ENCODE measurements around the gene MRTFB.
"Not testable (repeated sequence)": the region's sequence is repeated elsewhere in the genome, so short reads cannot be mapped to it uniquely, and the experiment has no call there.

The MRTFB gene

DNA sequence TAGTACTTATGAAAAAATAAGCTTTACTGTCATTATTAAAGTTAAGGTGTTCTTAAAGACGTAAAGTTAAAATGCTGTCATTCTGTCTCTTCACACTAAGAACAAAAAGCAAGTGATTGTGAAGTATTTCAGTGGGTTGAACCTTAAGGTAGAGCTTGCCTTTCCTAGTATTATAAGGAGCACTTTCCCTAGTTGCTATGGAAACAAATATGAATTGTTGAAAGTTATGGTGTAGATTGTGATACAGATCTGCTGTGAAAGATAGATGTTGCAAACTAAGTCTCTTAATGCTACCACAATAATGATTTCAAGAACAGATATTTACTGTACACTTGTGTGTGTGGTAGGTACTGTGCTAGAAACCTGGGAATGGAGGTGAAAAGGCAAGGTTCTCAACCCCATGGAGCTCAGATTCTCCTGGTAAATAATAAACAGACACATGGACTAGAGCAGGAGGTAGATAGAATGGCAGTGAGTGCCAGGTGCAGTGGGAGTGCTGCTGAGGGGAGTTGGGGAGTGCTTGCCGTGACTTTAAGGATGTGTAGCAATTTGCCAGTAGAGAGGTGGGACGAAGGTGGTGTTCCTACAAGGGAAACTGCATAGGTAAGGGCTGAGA, 34.7 kb downstream of the MRTFB start:
- no peak for DNase-seq

DNA sequence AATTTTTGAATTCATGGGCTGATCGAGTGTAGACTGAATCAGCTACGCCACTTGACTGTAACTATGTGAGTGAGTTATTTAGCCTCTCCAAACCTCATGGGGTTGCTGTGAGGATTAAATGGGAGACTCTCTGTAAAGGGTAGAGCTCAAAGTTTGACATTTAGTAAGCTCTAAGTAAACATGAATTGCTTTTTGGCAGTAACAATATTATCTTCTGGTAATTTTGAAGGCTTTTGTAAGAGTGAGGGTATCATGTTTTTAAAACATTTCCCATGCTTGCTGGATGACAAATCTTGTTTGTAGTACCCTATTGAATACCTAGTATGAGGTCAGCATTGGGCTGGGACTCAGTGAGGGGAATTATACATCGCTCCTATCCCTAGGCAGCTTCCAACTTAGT, 35.3 kb downstream of the MRTFB start:
- no peak for DNase-seq

DNA sequence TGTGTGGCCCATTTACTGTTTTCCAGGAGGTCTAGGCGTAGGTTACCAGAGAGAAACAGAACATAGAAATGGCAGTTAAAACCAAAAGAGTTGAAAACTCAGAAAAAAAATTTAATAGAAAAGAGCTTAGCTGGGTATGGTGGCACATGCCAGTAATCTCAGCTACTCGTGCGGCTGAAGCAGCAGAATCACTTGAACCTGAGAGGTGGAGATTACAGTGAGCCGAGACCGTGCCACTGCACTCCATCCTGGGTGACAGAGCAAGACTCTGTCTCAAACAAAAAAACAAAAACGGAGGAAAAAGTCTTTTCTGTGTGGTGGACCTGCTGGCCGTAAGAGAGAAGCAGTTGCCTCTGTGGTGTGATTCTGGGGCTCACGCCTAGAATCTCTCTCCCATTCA, 35.8 kb downstream of the MRTFB start:
- DNase-seq = no peak

DNA sequence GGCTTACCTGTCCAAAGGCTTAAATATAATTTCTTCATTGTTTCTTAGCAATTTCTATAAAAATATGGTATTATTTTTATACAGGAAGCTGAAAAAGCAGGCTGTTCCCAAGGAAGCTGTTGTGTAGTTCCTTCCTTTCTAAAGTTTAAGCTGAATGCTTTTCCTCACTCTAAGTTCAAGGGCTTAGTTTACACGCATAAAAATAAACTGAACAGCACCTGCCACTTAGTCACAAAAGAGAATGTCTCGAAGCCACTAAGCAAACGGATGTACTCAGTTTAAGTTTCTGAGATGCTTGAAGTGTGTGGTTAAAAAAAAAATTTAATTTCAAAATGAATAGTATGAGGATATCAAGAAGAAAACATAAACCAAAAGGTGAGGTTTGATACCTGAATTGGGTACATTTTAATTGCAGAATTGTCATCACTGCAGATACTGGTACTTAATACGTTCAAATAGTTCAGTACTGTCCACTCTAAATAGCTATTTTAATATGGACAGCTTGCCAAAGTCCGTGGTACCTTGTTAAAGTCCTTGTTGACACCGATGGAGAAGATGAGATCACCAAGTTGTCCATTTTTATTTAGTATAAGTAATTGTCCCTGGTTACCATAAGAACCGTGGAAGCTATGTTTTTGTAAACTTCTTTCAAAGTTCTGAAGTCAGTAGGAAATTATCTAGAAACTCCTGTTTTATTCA, 38.1 kb downstream of the MRTFB start:
- DNase-seq = peak; percentile 8

DNA sequence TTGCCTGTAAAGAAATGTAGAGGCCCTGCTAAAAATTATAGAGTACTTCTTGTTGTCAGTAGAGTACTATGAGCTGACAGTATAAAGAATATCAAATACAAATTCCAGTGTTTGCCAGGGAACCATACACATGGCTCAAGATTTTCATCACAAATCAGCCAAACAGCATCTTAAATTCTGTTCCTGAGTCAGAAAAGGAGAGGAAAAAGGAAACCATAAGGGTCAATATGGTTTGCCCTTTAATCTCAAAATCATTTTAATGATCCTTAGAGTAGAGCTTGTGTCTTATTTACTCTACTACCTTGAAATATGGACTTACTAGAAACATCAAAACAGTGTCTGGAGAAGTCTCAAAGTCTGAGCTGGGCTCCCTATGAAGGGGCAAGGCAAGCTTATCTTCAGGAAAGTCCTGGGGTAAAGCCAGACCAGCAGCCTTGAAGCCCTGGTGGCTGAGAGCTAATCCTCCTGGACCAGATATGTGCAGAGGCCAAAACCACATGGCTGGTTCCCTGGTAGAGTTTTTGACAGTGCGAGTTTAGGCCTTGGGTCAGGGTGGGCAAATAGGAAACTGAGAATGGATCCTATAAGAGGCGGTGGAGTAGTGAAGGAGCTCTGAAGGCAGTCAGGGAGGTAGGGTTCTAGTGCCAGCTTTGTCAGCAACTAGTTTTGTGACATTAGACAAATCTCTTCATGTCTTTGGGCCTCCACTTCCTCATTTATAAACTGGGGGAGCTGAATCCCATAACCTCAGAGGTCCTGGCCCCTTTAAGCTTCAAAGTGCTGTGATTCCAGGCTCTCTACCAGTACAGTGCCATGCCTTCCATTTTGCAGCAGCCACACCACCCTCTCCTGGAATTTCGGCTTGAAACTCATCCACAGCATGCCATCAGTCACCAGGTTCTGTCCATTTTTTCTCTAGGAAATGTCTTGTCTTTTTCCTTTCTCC, 38.9 kb downstream of the MRTFB start:
- DNase-seq = no peak

DNA sequence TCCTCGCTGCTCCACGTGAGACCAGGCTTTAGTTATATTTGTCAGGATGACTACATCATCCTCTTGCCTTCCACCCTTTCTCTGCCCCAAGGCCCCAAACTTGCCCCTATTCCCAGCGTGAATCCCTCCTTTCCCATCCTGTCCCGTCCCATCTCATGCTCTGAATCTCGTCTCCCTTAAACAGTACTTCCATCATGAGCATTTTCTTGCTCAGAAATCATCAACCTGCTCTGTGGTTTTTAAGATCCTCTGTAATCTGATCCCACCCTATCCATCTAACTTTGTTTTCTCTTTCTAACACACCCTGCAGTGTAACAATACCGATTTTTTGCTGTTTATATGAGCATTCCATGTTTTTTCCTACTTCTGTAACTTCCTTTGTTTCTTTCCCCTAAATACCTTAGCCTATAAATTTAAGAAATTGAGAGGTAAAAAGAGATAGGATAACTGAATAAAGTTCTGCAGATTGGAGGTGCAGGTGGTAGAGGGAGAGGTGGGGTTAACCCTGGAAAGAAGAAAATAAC, 39.7 kb downstream of the MRTFB start:
- DNase-seq = no peak

DNA sequence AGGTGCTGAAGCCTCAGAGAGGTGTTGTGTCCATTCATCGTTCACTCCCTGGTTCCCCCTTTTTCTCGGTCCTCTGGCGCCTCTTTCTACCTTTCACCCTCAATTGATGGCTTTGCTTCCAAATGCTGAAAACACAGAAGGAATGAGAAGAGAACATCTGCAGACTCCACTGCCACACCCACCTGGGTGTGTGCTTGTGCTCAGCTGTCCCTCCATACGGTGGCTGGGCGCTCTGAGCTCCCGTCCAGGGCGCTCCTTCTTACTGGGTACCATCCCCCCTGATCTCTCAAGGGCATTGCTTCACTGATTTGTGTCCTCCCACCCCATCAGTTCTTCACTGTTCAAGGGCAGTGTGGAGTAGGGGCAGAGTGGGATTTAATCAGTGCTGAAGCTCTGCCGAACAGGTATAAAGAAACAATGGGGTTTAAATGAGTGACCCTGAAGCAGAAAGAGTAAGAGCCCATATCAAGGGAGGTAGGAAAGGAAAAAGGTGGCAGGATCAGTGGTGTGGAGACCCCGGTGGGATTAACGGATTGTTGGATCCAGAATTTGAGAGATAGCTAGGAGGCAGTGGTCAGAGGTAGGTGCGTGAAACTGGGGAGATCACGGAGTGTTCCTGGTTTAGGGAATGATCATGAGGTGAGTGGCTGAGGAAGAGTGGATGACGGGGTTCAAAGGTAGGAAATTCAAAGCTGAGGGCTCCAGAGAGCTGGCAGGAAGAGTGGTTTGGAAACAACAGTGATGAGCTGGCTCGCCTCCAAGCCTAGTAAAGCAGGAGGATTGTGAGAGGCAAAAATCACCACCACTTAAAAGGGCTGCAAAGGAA, 40.8 kb downstream of the MRTFB start:
- peak; percentile 72 for DNase-seq

DNA sequence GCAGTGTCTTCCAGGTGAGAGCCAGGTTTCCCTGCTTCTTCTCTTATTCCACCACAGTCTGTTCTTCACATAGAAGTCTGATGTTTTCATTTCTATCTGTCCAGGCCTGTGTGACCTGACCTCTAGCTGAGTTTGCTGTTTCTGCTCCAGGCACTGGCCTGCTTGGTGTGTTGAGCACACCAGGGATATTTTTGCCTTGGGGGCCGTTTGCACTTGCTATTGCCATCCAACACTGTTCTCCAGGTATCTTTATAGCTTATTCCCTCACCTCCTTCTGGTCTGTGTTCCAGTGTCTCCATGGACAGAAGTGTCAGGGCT, 41.4 kb downstream of the MRTFB start:
- DNase-seq = no peak

DNA sequence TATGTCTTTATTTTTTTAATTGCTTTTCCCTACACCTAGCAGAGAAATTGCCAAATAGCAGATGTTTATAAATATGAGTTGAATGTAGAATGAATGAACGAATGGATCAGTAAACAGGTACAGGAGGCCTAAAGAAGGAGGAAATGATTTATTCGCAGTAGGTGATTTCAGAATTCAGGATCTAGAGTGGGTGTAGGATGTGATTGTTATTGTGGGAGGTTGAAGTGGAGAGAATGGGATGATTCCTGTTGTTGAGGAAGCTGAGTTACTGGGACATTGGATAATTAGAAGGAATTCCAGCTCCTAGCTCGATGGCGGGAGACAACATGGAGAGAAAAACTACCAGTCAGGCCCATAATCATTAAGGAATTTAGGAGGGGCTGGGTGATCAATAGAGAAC, 42.2 kb downstream of the MRTFB start:
- DNase-seq = no peak

DNA sequence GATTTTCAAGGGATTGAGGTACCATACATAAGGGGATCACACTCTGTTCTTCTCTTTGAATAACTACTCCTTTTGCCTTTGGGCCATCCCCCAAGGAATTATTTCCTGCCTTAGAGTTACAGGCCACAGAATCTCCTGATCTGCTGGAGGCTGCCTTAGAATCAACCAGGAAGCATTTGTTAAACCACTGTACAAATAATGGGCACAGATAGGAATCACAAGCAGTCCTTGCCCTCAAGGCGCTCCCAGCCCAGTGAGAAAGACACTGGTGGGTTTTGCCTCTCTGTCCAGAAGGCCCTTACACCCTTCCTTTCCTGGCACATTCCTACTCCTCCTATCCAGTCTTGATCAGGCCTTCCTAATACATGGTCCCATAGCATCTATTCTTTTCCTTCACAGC, 45.9 kb downstream of the MRTFB start:
- no peak for DNase-seq

DNA sequence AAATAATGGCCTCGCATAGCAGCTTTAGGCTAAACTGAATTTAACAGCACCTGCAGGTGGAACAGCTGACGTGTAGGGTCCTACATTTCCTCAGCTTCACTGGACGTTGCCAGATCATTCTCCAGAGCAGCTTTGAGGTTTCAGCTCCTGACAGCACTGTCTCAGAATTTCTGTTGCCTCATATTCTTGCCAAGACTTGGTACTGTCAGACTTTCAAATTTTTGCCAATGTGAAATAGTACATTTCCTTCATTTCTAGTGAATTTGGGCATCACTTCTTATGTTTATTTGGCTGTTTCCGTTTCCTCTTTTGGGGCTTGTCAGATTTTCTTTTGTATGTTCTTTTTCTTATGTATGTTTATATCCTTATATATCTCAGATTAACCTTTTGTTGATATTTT, 48.7 kb downstream of the MRTFB start:
- no peak for DNase-seq

DNA sequence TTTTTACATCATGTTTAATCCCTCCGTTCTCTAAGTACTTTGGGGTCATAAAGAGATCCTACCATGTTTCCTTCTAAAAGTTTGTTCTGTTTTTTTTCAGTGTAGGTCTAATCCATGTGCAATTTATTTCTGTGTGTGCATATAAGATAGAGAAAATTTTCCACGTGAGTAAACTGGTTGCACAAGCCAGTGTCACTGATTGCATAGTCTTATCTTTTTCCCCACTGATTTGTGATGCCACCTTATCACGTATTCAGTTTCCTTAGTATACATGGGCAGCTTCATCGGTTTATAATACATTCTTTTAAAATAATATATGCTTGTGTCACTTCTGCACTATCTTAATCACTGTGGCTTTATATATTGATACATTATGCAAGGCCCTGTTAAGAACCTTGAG, 49.2 kb downstream of the MRTFB start:
- no peak for DNase-seq

DNA sequence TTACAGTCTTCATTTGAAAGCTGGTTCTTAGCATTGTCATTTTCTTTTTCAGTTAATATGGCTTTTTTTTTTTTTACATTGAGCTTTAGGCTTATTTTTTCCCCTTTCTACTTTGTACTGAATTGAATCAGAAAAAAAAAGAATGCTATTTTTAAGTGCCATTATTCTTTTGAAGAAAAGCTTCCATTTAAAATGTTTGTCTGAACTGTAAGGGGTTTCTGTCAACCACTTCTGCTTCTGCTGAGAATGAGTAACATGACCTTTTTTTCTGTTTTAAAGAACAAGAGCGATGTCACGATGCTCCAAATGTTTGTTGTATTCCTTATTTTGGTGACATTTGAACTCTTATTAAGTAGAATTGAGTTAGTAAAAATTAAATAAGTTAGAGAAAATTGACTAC, 50.0 kb downstream of the MRTFB start:
- DNase-seq = no peak

DNA sequence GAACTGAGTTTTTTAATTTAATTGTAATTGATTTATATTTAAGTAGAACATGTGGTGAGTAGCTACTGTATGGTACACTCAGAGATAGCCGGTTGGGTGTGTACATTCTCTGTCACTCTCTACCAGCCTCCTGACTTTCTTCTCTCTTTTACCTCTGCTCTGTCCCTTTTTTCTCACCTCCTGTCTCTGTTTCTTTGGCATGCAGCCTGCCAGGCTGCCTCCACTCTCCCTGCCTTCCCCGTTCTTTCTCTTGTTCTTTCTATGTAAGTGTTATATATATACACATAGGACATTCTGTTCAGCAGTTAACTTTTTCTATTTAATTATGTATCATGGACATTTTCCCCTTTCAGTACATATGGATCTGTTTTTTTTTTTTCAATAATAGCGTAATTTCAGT, 50.8 kb downstream of the MRTFB start:
- DNase-seq = no peak

DNA sequence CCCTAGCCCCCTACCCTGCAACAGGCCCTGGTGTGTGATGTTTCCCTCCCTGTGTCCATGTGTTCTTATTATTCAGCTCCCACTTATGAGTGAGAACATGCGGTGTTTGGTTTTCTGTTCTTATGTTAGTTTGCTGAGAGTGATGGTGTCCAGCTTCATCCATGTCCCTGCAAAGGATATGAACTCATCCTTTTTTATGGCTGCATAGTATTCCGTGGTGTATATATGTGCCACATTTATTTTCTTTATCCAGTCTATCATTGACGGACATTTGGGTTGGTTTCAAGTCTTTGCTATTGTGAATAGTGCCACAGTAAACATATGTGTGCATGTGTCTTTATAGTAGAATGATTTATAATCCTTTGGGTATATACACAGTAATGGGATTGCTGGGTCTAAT, 51.3 kb downstream of the MRTFB start:
- DNase-seq = not testable (repeated sequence)

DNA sequence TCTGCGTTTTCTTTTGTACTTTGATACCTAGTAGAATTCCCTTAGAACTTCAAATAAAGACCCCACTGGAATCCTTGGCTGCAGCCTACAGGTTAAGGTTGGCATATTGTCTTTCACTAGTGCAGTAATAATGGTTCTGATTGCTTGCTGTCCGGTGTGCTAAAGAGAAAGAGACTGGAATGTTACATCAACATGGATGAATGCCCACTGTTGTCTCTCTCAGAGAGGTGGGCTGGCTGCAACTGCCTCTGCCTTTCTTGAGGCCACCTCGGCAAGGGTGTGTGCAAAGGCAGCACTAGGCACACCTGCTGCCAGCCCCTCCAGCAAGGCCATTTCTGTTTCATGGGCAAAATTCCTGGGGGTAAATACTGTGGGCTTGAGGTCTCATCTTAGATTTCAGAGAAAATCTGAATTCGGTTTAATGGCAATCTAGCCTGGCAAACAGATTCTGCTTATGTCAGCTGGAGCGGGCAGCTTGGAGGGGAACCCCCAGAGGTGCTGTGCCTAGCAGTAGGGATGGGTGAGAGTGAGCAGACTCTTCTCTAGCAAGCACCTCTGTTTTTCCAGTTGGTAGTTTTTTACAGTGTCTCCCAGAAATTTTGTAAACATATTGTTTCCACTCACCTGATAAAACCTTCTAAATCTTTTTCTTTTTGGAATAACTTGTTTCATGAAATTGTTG, 54.0 kb downstream of the MRTFB start:
- no peak for DNase-seq

DNA sequence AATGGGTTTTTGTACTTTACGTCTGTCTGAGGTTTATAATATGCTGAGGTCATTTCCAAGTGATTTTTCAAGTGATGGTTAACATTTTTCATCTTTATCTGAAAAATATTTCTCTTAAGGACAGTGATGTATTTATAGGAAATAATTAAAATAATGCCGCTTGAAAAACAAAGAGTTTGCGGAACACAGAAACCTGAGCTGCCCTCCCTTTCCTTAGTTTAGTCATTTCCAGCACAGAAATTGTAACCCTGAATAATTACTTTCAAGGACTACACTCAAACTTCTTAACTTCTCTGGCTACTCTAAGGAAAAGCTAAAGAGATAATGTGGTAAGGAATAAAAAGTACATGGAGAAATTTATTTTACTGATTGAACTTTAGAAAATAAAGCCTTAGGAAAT, 54.6 kb downstream of the MRTFB start:
- DNase-seq = no peak

DNA sequence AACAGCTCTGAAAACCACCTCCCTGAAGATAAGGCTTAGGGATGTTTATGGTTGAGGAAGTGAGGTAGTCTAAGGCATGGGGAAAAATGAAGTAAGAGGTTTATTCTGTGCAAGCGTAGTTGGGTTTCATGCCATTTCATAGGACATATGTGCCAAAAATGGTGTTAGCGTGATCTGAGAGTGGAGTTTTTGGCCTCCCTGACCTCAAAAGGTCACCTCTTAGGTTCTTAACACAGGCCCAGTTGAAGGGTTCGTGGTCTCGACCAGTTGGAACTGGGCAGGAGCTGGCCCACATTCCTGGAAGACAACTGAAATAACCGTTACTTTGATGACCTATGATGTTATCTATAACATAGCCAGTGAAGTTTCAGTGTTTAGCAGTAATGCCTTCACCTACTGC, 57.0 kb downstream of the MRTFB start:
- no peak for DNase-seq

DNA sequence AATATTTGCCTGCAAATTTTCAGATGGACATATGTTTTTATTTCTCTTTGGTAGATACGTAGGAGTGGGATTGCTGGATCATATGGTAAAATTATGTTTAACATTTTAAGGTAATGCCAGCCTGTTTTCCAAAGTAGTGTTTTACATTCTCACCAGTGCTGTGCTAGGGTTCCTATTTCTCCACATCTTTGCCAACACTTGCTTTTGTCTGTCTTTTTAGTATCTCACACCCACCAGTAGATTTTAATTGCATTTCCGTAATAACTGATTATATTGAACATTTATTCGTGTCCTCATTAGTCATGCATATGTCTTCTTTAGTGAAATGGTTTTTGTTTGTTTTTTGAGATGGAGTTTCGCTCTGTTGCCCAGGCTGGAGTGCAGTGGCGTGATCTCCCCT, 58.4 kb downstream of the MRTFB start:
- DNase-seq = no peak

DNA sequence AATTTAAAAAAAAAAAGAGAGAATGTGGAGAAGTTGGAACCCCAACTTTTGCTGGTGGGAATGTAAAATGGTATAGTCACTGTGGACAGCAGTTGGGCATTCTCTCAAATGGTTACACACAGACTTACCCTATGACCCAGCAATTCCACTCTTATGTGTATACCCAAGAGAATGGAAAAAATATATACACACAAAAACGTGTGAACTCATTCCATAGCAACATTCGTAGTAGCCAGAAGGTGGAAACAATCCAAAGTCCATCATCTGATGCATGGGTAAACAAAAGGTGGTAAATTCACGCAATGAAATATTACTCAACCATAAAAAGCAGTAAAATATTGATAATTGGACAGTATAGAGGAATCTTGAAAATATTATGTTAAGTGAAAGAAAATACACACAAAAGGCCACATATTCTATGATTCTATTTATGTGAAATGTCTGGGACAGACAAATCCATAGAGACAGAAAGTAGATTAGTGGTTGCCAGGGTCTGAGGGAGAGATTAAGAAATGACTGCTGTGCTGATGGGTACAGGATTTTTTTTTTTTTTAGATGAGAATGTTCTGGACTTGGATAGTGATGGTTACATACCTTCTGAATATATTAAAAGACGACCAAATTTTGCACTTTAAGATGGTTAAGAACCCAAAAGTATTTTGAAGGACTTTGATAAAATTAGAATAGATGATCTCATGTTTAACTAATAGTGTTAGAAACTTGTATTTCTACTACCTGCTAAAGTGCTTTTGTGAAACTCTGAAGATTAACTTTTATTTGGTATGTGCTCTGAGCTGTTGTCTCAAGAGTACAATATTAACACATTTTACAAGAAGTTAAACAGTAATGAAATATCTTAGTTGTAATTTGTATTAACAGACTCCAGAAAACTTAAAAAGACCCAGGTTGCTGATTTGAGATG, 60.9 kb downstream of the MRTFB start:
- no peak for DNase-seq

DNA sequence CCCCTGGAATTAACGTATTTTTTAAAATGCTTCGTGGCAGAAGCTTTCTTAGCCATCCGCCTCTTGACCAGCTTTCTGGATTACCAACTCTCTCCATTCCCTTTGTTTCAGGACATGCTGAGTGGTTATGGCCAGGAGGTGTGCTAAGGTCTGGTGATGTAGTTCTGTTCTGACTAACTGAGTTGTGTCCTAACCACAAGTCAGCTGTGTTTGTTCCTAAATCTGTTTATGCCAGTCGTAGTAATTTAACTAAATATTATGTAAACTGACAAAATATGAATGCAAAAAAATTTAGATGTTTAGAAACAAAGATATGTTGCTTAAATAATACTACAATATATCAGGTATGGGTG, 61.6 kb downstream of the MRTFB start:
- no peak for DNase-seq
